Measurements from ENCODE around the gene LSG1. TPM values are rescaled to one million over a fixed set of nuclear protein-coding genes. Genes with fewer than 3 reads are reported as not detected.
A peak's percentile ranks its signal among the peaks of the same experiment; 100 is the strongest.
"Not testable (repeated sequence)": the region's sequence is repeated elsewhere in the genome, so short reads cannot be mapped to it uniquely, and the experiment has no call there.

LSG1 gene
- total and polyA plus RNA-seq, 2 experiments from 2014 or later = 26.9 to 36.5 TPM

DNA sequence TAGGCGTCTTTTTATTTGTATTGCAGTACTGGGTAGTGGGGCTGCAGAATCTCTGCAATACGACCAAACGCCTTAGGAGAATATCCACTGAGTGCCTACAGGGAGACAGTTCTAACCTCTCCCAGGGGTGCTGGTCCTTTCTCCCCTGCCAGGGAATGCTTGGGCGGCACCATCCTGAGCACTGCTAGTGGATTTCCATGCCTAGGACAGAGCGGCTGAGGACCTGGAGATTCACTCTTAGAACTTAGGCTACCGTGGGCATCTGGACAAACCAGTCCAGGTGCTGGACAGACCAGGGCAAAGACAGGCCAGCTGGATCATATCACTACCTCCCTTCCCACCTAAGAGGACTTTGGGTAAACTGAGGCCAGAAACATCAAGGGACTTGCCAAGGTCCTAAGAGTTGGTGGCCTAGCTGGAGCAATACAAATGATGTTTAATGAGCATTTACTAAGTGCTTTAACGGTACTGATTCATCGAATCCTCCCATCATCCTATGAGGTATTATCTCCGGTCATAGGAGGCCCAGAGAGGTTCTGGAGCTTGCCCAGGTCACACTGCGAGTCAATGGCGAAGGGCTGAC, 39.7 kb downstream of the LSG1 start:
- Histone ChIP-seq H3K27me3 (replicated peaks; ENCODE audit: insufficient read depth) (no peaks in the 10 kb centered on the region), H3K9ac (peak overlapping the region; percentile 84), H3K4me2 (ENCODE audit: unreplicated experiment) (peak overlapping the region; percentile 58), H3K9me3 (ENCODE audit: low read depth) (no peaks in the 10 kb centered on the region), H3K27ac (peak overlapping the region; percentile 65), H3F3A (ENCODE audit: insufficient read depth) (no peaks in the 10 kb centered on the region; the same call in 1 of the 2 replicates), H2AFZ (peak overlapping the region; percentile 82), H3K4me1 (ENCODE audit: insufficient read depth) (no peaks in the 10 kb centered on the region), H3K36me3 (ENCODE audit: low read depth) (peaks cover 9% of the 10 kb centered on the region; the same call in 1 of the 2 replicates), H4K20me1 (ENCODE audit: insufficient read depth) (no peaks in the 10 kb centered on the region), H3K9me2 (ENCODE audit: insufficient read depth) (no peaks in the 10 kb centered on the region), H3K79me2 (ENCODE audit: insufficient read depth) (peaks cover 33% of the 10 kb centered on the region), H3K4me3 (peak overlapping the region; percentile 83)
- in situ Hi-C loops (cut with MboI) = no loop called here
- 64 to 68% methylated on average over 11 of the region's 11 CpGs for WGBS, 2 experiments (ENCODE audit: low coverage in 1 of 2, low lambda C conversion rate in 2 of 2, missing lambda C conversion rate in 2 of 2)
- TF ChIP-seq EZH2phosphoT487 (IDR thresholded peaks at IDR 0.05; ENCODE audit: insufficient read depth, low read depth) (no peak), EZH2 (IDR thresholded peaks at IDR 0.05; ENCODE audit: insufficient read depth, poor library complexity, severe bottlenecking) (no peak)
- no peak for DNase-seq

GRCh38 chr3:194631696-194632095, 40.3 kb downstream of the LSG1 start:
- H4K20me1 ChIP-seq (ENCODE audit: insufficient read depth) = no peaks in the 10 kb centered on the region
- H3K9ac ChIP-seq = no peak overlapping the region
- TF ChIP-seq EZH2phosphoT487 (IDR thresholded peaks at IDR 0.05; ENCODE audit: insufficient read depth, low read depth) (no peak), EZH2 (IDR thresholded peaks at IDR 0.05; ENCODE audit: insufficient read depth, poor library complexity, severe bottlenecking) (no peak)
- in situ Hi-C loops (cut with MboI) = no loop called here
- peaks cover 33% of the 10 kb centered on the region for H3K79me2 ChIP-seq (ENCODE audit: insufficient read depth)
- no peaks in the 10 kb centered on the region for H3K9me3 ChIP-seq (ENCODE audit: low read depth)
- H3K27ac ChIP-seq = no peak overlapping the region
- WGBS, 2 experiments (ENCODE audit: low coverage in 1 of 2, low lambda C conversion rate in 2 of 2, missing lambda C conversion rate in 2 of 2) = 98 to 100% methylated on average over 4 of the region's 4 CpGs
- H3K4me2 ChIP-seq (ENCODE audit: unreplicated experiment) = no peak overlapping the region
- H3K36me3 ChIP-seq (ENCODE audit: low read depth) = peaks cover 9% of the 10 kb centered on the region; the same call in 1 of the 2 replicates
- no peak overlapping the region for H2AFZ ChIP-seq
- no peak for DNase-seq
- H3K27me3 ChIP-seq (replicated peaks; ENCODE audit: insufficient read depth) = no peaks in the 10 kb centered on the region
- H3K9me2 ChIP-seq (ENCODE audit: insufficient read depth) = no peaks in the 10 kb centered on the region
- peak overlapping the region; percentile 83 for H3K4me3 ChIP-seq
- H3K4me1 ChIP-seq (ENCODE audit: insufficient read depth) = no peaks in the 10 kb centered on the region
- no peaks in the 10 kb centered on the region; the same call in 1 of the 2 replicates for H3F3A ChIP-seq (ENCODE audit: insufficient read depth)

DNA sequence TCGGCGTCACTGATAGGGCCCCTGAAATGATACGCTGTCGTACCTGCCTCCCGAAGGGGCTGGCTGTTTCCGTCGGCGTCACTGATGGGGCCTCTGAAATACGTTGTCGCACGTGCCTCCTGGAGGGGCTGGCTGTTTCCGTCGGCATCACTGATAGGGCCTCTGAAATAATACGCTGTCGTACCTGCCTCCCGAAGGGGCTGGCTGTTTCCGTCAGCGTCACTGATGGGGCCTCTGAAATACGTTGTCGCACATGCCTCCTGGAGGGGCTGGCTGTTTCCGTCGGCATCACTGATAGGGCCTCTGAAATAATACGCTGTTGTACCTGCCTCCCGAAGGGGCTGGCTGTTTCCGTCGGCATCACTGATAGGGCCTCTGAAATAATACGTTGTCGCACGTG, 41.3 kb downstream of the LSG1 start:
- 95 to 98% methylated on average over 8 to 28 of the region's 29 CpGs for WGBS, 2 experiments (ENCODE audit: low coverage in 1 of 2, low lambda C conversion rate in 2 of 2, missing lambda C conversion rate in 2 of 2)
- peaks cover 33% of the 10 kb centered on the region for H3K79me2 ChIP-seq (ENCODE audit: insufficient read depth)
- not testable (repeated sequence) for H3K4me2 ChIP-seq (ENCODE audit: unreplicated experiment)

DNA sequence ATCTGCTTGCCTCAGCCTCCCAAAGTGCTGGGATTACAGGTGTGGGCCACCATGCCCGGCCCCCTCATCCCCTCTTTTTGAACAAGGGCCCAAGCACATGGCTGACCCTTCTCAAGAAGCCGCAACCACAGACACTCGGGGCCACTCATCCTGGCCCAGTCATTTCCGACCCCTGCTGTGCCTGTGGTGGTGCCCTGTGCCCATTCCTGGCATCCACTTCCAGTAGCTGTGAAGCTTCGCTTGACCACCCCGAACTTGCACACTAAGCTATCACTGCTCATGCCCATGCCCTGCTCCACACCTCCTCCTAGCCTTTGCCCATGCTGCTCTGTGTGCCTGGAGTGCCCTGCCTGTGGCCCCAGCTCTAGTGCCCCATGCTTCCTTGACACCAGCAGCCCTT, 47.0 kb downstream of the LSG1 start:
- no peak for TF ChIP-seq EZH2phosphoT487 (IDR thresholded peaks at IDR 0.05; ENCODE audit: insufficient read depth, low read depth)
- no peak for TF ChIP-seq EZH2 (IDR thresholded peaks at IDR 0.05; ENCODE audit: insufficient read depth, poor library complexity, severe bottlenecking)
- H3K27me3 ChIP-seq (replicated peaks; ENCODE audit: insufficient read depth) = no peaks in the 10 kb centered on the region
- 95 to 98% methylated on average over 6 of the region's 6 CpGs for WGBS, 2 experiments (ENCODE audit: low coverage in 1 of 2, low lambda C conversion rate in 2 of 2, missing lambda C conversion rate in 2 of 2)
- no peak overlapping the region for H2AFZ ChIP-seq
- peaks cover 18% of the 10 kb centered on the region; the same call in 1 of the 2 replicates for H3K36me3 ChIP-seq (ENCODE audit: low read depth)
- in situ Hi-C loops (cut with MboI) = no loop called here
- H4K20me1 ChIP-seq (ENCODE audit: insufficient read depth) = no peaks in the 10 kb centered on the region
- H3F3A ChIP-seq (ENCODE audit: insufficient read depth) = no peaks in the 10 kb centered on the region
- H3K27ac ChIP-seq = no peak overlapping the region
- H3K9me2 ChIP-seq (ENCODE audit: insufficient read depth) = no peaks in the 10 kb centered on the region
- no peaks in the 10 kb centered on the region for H3K9me3 ChIP-seq (ENCODE audit: low read depth)
- H3K4me1 ChIP-seq (ENCODE audit: insufficient read depth) = no peaks in the 10 kb centered on the region
- no peak overlapping the region for H3K9ac ChIP-seq
- DNase-seq = no peak
- no peak overlapping the region for H3K4me2 ChIP-seq (ENCODE audit: unreplicated experiment)
- peaks cover 12% of the 10 kb centered on the region; the same call in 1 of the 2 replicates for H3K79me2 ChIP-seq (ENCODE audit: insufficient read depth)
- no peak overlapping the region for H3K4me3 ChIP-seq

More for the DNA sequence above, 41.3 kb downstream of the LSG1 start:
- H3K4me1 ChIP-seq (ENCODE audit: insufficient read depth); H2AFZ ChIP-seq; H3K27me3 ChIP-seq (replicated peaks; ENCODE audit: insufficient read depth); H4K20me1 ChIP-seq (ENCODE audit: insufficient read depth); in situ Hi-C loops (cut with MboI); DNase-seq; H3K9me3 ChIP-seq (ENCODE audit: low read depth); H3K4me3 ChIP-seq; H3K9ac ChIP-seq; H3F3A ChIP-seq (ENCODE audit: insufficient read depth); H3K27ac ChIP-seq; H3K9me2 ChIP-seq (ENCODE audit: insufficient read depth): not testable (repeated sequence)
- peaks cover 16% of the 10 kb centered on the region; the same call in 1 of the 2 replicates for H3K36me3 ChIP-seq (ENCODE audit: low read depth)

Measured in GM23248 (cell line).